NT2/D1 (cell line): ENCODE results near the gene GNG7.

Experiments
- SUZ12 ChIP-seq: IDR thresholded peaks from 2 replicates; pipeline ENCODE4 v1.6.1; 2011; ENCODE audit not compliant: insufficient read length, insufficient read depth; ENCODE audit errors: extremely low read depth
- YY1 ChIP-seq: IDR thresholded peaks from 2 replicates; pipeline ENCODE4 v1.6.1; 2011; ENCODE audit not compliant: insufficient read length, insufficient read depth

DNA sequence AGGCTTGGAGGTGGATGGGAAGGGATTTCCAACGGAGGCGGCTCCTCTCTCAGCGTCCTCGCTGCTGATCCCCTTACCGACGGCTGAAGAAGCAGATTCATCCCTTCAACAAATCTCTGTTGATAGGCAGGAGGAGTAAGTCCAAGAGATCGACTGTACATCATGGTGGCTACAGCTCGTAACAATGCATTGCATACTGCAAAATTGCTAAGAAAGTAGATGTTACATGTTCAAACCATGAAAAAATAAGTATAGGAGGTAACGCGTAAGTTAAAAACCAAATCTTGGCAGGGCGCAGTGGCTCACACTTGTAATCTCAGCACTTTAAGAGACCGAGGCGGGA is 37.8 kb upstream of the GNG7 start:
- no peak for TF ChIP-seq YY1
- TF ChIP-seq SUZ12 = no peak
